Non-pigmented ciliary epithelial cell (primary cell): ENCODE results near the gene CTIF.

ENCODE experiments used
- DNase-seq: peaks from one replicate; pipeline ENCODE4 v3.0.0-alpha.2; 2010; ENCODE audit warnings: low read depth

Gene CTIF

GRCh38 chr18:48667276-48668254 lies 128.7 kb downstream of the CTIF start:
- no peak for DNase-seq

- DNase-seq = no peak
Observed at GRCh38 chr18:48668466-48669179, 129.8 kb downstream of the CTIF start.

- DNase-seq = no peak
Observed at GRCh38 chr18:48669180-48669675, 130.4 kb downstream of the CTIF start.

DNA sequence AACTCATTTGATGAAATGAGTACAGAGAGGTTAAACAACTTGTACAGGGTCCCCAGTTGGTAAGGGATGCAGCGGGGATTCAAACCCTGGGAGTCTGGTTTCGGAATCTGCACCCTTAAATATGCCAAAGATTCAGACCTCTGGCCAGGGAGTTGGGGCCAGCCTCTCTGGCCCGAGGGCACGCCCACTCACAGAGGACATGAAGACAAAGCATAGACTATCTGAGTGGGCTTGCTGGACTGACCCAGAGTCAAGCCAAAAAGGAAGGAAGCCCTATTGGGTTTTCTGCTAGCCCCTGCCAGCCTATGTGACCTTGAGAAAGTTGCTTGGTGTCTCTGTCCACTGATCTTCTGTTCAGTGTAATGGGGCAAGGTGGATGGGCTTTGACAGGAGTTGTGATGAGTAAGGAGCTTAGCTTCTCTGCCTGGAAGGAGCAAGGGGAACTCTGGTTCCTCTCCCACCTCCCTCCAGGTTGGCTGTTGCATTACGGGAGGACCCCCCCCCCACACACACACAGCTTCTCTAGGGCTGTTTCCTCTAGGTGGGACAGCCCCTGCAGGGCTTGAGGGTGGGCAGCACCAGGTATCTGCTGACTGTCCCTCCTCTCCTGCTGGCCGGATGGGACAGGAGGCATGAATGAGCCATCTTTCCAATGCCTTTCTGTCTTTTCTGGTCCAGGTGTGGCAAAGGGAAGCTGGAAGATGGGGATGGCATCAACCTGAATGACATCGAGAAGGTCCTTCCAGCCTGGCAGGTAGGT lies 131.3 kb downstream of the CTIF start:
- DNase-seq = no peak

DNA sequence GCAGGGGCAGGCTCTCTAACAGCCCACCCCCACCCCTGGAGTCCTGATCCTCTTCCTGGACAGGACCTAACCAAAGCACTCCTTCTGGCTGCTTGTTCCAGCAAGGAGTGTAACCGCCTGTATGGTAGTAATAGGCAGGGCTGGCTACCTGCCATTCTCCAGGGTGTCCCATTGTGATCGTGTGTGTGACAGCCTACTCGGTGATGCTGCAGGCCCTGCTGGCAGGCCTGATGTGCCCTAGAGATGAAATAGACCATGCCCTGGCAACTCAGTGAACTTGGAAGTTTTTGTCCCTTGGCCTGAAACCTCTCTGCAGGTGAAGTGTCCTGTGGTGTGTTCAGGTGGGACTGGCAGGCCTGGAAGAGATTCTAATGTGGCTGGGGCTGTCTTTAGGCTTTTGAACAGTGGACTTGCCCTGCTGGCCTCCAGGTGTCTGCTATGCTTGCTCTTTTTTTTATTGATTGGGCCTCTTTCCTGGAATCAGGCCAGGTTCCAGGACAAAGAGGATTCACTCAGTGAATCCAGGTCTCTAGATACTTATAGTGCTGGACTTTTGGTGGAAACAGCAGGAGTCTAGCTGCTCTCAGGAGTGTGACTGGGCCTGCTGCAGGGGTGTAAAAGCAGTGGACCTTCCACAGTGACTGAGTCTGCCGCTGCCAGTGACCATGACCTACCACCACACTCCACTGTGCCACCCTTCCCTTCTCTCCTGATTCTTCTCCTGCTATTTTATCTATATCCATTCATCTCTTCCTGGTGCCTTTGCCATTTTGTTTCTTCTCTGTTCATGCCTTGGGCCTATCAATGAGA lies 132.1 kb downstream of the CTIF start:
- DNase-seq = no peak

GRCh38 chr18:48671561-48671945 lies 132.7 kb downstream of the CTIF start:
- DNase-seq = no peak

GRCh38 chr18:48672671-48673340 lies 134.0 kb downstream of the CTIF start:
- no peak for DNase-seq

- DNase-seq = no peak
Observed at GRCh38 chr18:48673456-48673852, 134.6 kb downstream of the CTIF start.

DNA sequence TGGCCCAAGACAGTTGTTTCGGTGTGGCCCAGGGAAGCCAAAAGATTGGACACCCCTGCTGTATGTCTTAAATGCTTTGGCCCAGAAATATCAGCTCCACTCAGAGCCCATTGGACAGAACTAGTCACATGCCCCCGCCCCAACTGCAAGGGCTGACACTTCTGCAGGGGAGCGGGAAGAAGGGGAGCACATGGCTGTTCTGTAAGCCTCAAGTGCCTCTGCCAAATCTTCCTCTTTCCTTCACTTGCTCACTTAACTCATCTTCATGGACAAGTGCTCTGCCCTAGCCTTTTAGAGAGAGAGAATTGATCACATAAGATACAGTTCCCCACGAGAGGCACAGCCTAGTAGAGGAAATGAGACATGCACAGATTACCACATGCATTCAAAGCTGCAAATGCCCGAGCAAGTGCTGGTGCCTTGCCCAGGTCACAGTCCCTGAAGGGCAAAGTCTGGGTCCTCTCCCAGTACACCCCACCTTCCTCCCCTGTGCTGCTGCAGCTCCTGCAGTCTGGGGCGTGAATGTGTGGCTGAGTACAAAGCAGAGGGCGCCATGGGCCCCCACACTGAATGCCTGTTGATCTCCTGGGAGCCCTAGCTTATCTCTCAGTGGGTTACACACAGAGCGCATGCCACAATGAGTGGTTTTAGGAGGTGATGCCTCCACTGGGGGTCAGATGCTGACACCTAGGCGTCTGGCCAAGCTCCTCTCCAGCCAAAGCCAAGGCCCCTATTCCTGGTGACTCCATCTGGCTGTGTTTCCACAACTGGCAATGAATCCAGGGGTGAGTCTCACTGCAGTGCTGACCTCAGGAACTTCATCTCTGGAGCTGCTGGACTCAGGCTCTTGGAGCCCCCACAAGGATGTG lies 135.3 kb downstream of the CTIF start:
- DNase-seq = no peak

DNA sequence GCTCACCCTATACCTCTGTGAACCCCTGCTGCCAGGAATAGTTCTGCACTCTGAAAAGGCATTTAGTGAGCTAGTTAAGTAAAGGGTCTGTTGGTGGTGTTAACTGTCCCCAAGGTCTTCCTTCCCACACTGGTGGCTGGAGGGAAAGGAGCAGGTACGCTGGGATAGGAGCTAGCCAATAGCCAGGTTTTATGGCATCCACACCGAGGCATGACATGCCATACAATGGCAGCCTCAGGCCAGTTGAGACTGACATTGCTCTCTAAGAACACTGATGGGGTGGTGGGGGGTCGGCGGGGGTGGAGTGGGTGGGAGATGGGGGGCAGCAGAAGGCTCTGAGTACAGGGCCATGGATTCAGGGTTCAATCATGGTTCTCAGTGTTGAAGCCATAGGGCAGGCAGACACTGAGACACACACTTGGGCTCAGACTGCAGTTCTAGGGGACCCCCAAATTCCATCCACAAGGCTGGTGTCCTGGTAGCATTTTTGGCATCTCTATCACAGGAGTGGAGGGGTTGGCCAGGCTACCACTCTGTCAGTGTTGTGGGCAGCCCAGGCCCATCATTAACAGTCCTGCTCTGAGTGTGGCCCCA lies 136.0 kb downstream of the CTIF start:
- no peak for DNase-seq

DNA sequence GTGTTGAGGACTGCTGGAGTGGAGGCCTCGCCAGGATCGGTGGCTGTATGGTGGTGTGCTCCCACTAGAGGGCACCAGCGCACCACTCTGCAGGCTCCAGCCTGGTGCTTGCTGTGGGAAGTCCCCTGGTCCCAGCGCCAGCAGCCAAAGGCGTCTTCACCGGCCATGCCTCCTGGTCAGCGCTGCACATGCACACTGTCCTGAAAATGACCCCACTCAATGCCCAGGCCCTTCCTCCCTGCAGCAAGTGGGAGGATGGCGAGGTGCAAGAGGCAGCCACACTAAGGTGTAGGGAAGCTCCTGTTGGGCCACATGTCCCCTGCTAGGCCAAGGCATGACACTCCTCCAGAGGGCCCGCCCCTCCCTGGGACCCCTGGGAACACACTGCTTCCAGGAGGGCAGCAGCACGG lies 136.5 kb downstream of the CTIF start:
- peak; percentile 44 for DNase-seq

DNA sequence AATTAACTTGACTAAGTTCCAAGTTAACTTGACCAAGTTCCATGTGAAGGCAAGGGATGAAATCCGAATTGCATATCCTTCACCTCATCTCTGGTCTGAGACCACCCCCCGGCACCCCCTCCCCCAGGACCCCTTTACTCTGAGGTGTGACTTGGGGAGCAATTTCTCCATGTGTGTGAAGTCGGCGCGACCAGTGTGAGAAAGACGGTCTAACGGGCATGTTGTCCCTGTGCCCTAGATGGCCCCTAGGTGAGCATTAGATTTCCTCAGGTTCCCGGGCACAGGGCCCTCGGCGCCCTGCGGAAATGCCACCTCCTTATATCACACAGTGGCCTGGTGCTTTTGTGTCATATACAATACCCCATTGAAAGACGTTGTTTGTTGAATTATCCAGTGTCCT lies 137.1 kb downstream of the CTIF start:
- DNase-seq = no peak

DNA sequence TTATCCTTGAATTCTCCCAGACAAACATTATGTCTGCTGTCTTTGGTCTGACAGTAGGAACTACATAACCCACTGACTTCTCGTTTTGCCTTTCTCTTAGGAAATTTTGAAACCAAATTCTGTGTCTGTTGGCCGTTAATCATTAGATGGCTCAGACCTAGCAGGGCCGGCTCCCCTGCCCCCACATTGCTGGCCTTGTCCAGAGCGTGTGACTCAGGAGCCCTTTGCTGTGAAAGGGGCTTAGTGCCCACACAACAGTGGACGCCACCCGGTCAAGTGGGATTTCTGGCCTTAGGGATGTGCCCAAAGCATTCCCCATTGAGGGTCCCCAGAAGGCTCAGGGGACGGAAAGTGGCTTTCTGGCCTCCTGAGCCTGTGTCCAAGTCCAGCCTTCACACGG lies 137.5 kb downstream of the CTIF start:
- DNase-seq = no peak

- DNase-seq = no peak
Observed at GRCh38 chr18:48676756-48677368, 138.0 kb downstream of the CTIF start.

DNA sequence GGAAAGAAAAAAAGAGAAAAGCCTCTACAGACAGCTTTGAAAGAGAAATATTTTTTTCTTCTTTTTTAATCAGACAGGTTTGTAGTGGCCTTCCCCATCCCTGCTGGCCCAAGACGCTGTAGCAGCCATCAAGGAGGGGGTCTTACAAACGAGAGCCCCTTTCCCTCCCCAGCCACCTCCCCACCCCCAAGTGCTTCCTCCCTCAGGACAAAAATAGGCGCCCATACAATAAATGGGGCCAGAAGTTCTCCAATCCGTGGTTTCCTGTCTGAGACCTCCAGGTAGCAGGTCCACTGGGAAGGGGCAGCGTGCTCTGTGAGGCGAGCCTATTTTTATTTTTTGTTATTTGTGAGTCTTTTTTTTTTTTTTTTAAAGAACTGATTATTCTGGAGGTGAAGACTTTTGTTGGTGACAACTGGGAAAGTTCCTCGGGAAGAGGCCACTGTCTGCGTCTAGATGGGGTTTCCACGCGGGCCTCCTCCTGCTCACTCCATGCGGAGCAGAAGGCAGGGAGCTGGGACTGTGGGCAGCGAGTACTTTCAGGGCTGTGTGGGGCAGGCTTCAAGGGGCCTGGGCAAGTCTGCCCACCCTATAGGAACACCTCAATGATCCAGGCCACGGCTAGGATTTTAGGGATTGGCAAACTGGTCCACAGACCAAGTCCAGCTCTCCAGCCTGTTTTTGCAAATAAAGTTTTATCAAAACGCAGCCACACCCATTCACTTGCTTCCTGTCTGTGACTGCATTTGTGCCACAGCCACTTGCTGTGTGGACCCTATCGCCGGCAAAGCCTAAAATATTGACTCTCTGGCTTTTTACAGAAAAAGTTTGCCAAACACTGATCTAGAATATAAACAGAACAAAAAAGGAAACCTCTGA lies 139.6 kb downstream of the CTIF start:
- DNase-seq = no peak

- no peak for DNase-seq
Observed at GRCh38 chr18:48679236-48679635, 140.4 kb downstream of the CTIF start.

GRCh38 chr18:48680339-48681250 lies 141.8 kb downstream of the CTIF start:
- DNase-seq = no peak
